Measurements from ENCODE around the gene PRELP. TPM values are rescaled to one million over a fixed set of nuclear protein-coding genes. Genes with fewer than 3 reads are reported as not detected.

Gene PRELP
- total RNA-seq, 1 experiment from 2014 or later = 0.07 TPM

DNA sequence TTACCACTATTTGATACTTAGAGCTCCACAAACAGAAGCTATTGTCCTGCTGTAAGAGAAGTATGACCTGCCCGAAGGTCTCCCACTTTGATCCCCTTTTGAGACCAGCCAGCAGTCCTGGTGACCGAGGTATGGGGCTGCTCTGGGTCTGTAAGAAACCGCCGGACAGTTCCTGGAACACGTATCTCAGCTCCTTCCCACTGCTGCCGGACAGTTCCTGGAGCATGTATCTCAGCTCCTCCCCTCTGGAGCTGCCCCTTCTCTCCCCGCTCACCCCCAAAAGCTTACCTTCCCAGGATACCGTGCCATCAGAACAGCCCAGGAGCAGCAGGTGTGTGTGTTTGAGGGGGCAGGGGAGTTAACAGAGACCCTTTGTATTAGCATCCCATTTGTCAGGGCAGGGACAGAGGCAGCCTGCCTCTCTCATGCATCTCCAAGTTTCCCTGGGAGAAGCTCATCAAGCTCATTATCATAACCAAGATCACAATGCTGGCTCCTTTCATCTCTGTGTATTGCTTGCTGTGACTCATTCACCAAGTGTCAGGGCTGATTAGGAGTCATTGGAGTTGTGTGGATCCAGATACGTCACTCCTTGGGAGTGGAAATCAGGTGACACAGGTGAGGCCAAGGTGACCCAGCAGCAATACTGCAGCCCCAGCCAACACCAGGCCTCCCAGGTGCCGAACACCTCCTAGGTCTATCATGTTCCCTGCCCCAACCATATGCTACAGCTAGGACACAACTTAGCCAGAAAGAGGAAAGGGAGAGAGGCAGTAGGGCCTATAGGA is 43.6 kb downstream of the PRELP start:
- Histone ChIP-seq H3K23ac (ENCODE audit: insufficient read length, low read depth, low read length) (no peak overlapping the region), H4K8ac (replicated peaks; ENCODE audit: insufficient read length, low read depth, low read length) (no peak overlapping the region), H3K27me3 (ENCODE audit: insufficient read depth, low read length) (peaks cover 15% of the 10 kb centered on the region; the same call in 1 of the 2 replicates), H4K5ac (ENCODE audit: insufficient read length, low read depth, low read length) (peak overlapping the region; percentile 39), H3T11ph (ENCODE audit: low read length) (no peak overlapping the region), H2BK120ac (ENCODE audit: low read depth, low read length, poor library complexity, severe bottlenecking) (no peak overlapping the region), H3K56ac (ENCODE audit: insufficient read length, low read depth, low read length) (no peak overlapping the region), H3K9me3 (ENCODE audit: control insufficient read depth, low read depth, low read length) (no peaks in the 10 kb centered on the region), H2AK5ac (ENCODE audit: insufficient read length, low read length) (peak overlapping the region; percentile 28), H3K4ac (ENCODE audit: low read depth, low read length) (peak overlapping the region; percentile 29), H2BK20ac (ENCODE audit: low read depth, low read length, poor library complexity, severe bottlenecking) (no peak overlapping the region), H3K23me2 (ENCODE audit: insufficient read length, low read depth, low read length, poor library complexity, severe bottlenecking) (peaks cover 3% of the 10 kb centered on the region), H4K20me1 (ENCODE audit: control insufficient read depth, insufficient read depth, insufficient read length) (no peaks in the 10 kb centered on the region), H4K91ac (ENCODE audit: insufficient read length, low read depth, low read length) (peak overlapping the region; percentile 10), H3K9ac (ENCODE audit: extremely low read depth, insufficient read length, low read length) (no peak overlapping the region), H2AFZ (ENCODE audit: low read length) (no peak overlapping the region), H2BK12ac (ENCODE audit: insufficient read length, low read depth, low read length) (no peak overlapping the region), H3K4me2 (ENCODE audit: insufficient read depth, insufficient read length, low read length) (peak overlapping the region; percentile 58), H2BK5ac (ENCODE audit: insufficient read length, low read length) (no peak overlapping the region), H3K18ac (ENCODE audit: insufficient read length, low read depth, low read length) (peak overlapping the region; percentile 78), H3K79me1 (ENCODE audit: insufficient read depth, low read depth, low read length, poor library complexity, severe bottlenecking) (no peaks in the 10 kb centered on the region), H2BK15ac (ENCODE audit: low read depth, low read length) (no peak overlapping the region), H3K4me1 (ENCODE audit: insufficient read depth, low read length) (peaks cover 20% of the 10 kb centered on the region; the same call in 1 of the 2 replicates), H3K14ac (ENCODE audit: insufficient read depth, low read length) (peak overlapping the region; percentile 77; the same call in 1 of the 2 replicates), H3K27ac (ENCODE audit: insufficient read length, low read depth, low read length) (no peak overlapping the region), H3K79me2 (ENCODE audit: insufficient read depth, low read length) (no peaks in the 10 kb centered on the region)
- peaks cover 0 to 6% of the 10 kb centered on the region in 2 experiments; a peak in 2 of 5 replicates for H3K9me3 Mint-ChIP-seq
- TF ChIP-seq, protein P1, sequence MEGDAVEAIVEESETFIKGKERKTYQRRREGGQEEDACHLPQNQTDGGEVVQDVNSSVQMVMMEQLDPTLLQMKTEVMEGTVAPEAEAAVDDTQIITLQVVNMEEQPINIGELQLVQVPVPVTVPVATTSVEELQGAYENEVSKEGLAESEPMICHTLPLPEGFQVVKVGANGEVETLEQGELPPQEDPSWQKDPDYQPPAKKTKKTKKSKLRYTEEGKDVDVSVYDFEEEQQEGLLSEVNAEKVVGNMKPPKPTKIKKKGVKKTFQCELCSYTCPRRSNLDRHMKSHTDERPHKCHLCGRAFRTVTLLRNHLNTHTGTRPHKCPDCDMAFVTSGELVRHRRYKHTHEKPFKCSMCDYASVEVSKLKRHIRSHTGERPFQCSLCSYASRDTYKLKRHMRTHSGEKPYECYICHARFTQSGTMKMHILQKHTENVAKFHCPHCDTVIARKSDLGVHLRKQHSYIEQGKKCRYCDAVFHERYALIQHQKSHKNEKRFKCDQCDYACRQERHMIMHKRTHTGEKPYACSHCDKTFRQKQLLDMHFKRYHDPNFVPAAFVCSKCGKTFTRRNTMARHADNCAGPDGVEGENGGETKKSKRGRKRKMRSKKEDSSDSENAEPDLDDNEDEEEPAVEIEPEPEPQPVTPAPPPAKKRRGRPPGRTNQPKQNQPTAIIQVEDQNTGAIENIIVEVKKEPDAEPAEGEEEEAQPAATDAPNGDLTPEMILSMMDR (conservative IDR thresholded peaks at IDR 0.05) = no peak
- peaks cover 84% of the 10 kb centered on the region for H3K27me3 Mint-ChIP-seq (ENCODE audit: low read depth)
- DNase-seq = peak; percentile 94
- peaks cover 77 to 81% of the 10 kb centered on the region in 2 experiments for H3K4me1 Mint-ChIP-seq
- peak overlapping the region in 2 of 3 experiments; percentile 14 to 68; a peak in 4 of 7 replicates for H3K27ac Mint-ChIP-seq
- H3K4me3 Mint-ChIP-seq = peak overlapping the region; percentile 47 to 72
- no CpG with 5 or more reads among the region's 10 CpGs for WGBS (ENCODE audit: extremely low coverage, insufficient read length, low lambda C conversion rate)
- H3K36me3 Mint-ChIP-seq (ENCODE audit: insufficient read depth in 1 of 3, low read depth in 3 of 3) = no peaks in the 10 kb centered on the region

All from H9 (cell line).